ENCODE measurements around the gene PVALEF. TPM values are rescaled to one million over a fixed set of nuclear protein-coding genes. Genes with fewer than 3 reads are reported as not detected.
"Not testable (repeated sequence)": the region's sequence is repeated elsewhere in the genome, so short reads cannot be mapped to it uniquely, and the experiment has no call there.

Gene PVALEF
- total and polyA plus RNA-seq, 2 experiments from 2014 or later: not detected

- Histone ChIP-seq H3K9me3 (ENCODE audit: low read depth) (no peaks in the 10 kb centered on the region), H2AFZ (peak overlapping the region; percentile 97), H3K9me2 (ENCODE audit: insufficient read depth) (no peaks in the 10 kb centered on the region), H3K4me3 (peak overlapping the region; percentile 70), H4K20me1 (ENCODE audit: insufficient read depth) (no peaks in the 10 kb centered on the region), H3F3A (ENCODE audit: insufficient read depth) (no peaks in the 10 kb centered on the region), H3K4me2 (ENCODE audit: unreplicated experiment) (peak overlapping the region; percentile 95), H3K79me2 (ENCODE audit: insufficient read depth) (peaks cover 6% of the 10 kb centered on the region; the same call in 1 of the 2 replicates), H3K9ac (peak overlapping the region; percentile 71), H3K36me3 (ENCODE audit: low read depth) (no peaks in the 10 kb centered on the region), H3K27me3 (replicated peaks; ENCODE audit: insufficient read depth) (no peaks in the 10 kb centered on the region), H3K27ac (no peak overlapping the region), H3K4me1 (ENCODE audit: insufficient read depth) (no peaks in the 10 kb centered on the region)
- in situ Hi-C loops (cut with MboI): no loop called here
- TF ChIP-seq EZH2 (IDR thresholded peaks at IDR 0.05; ENCODE audit: insufficient read depth, poor library complexity, severe bottlenecking) (no peak), EZH2phosphoT487 (IDR thresholded peaks at IDR 0.05; ENCODE audit: insufficient read depth, low read depth) (no peak)
- no peak for DNase-seq
- 3 to 6% methylated on average over 11 of the region's 11 CpGs for WGBS, 2 experiments (ENCODE audit: low coverage in 1 of 2, low lambda C conversion rate in 2 of 2, missing lambda C conversion rate in 2 of 2)
Measured at GRCh38 chr17:81223762-81224130, 58.4 kb downstream of the PVALEF start.

DNA sequence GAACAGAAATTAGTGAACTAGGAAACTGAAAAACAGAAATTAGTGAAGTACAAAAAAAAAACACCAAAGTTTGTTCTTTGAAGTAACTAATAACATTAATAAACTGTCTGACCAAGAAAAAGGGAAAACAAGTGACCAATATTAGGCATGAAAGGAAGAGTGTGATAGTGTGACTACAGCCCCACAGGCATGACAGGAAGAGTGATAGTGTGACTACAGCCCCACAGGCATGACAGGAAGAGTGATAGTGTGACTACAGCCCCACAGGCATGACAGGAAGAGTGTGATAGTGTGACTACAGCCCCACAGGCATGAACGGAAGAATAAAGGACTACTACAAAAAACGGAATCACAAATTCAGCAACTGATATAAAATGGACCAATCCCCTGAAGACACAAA lies 62.3 kb downstream of the PVALEF start:
- H3K9me2 ChIP-seq (ENCODE audit: insufficient read depth); H4K20me1 ChIP-seq (ENCODE audit: insufficient read depth); H3K9me3 ChIP-seq (ENCODE audit: low read depth); H3K4me3 ChIP-seq; H3K4me1 ChIP-seq (ENCODE audit: insufficient read depth); H3K79me2 ChIP-seq (ENCODE audit: insufficient read depth); H3K27ac ChIP-seq; H3K9ac ChIP-seq; H3K4me2 ChIP-seq (ENCODE audit: unreplicated experiment); H3F3A ChIP-seq (ENCODE audit: insufficient read depth); H3K36me3 ChIP-seq (ENCODE audit: low read depth); DNase-seq; H2AFZ ChIP-seq; H3K27me3 ChIP-seq (replicated peaks; ENCODE audit: insufficient read depth); in situ Hi-C loops (cut with MboI): not testable (repeated sequence)
- 53% methylated on average over 2 of the region's 2 CpGs for WGBS, 2 experiments (ENCODE audit: low coverage in 1 of 2, low lambda C conversion rate in 2 of 2, missing lambda C conversion rate in 2 of 2)

GRCh38 chr17:81228420-81228819 lies 63.1 kb downstream of the PVALEF start:
- WGBS, 2 experiments (ENCODE audit: low coverage in 1 of 2, low lambda C conversion rate in 2 of 2, missing lambda C conversion rate in 2 of 2): 81 to 82% methylated on average over 9 of the region's 9 CpGs
- H3K9ac ChIP-seq: no peak overlapping the region
- no peak overlapping the region for H3K27ac ChIP-seq
- in situ Hi-C loops (cut with MboI): no loop called here
- H3F3A ChIP-seq (ENCODE audit: insufficient read depth): no peaks in the 10 kb centered on the region
- no peak overlapping the region for H2AFZ ChIP-seq
- H3K9me3 ChIP-seq (ENCODE audit: low read depth): no peaks in the 10 kb centered on the region
- no peaks in the 10 kb centered on the region for H3K4me1 ChIP-seq (ENCODE audit: insufficient read depth)
- no peaks in the 10 kb centered on the region for H4K20me1 ChIP-seq (ENCODE audit: insufficient read depth)
- no peak for DNase-seq
- no peaks in the 10 kb centered on the region for H3K9me2 ChIP-seq (ENCODE audit: insufficient read depth)
- H3K4me3 ChIP-seq: no peak overlapping the region
- no peak for TF ChIP-seq EZH2phosphoT487 (IDR thresholded peaks at IDR 0.05; ENCODE audit: insufficient read depth, low read depth)
- no peak for TF ChIP-seq EZH2 (IDR thresholded peaks at IDR 0.05; ENCODE audit: insufficient read depth, poor library complexity, severe bottlenecking)
- H3K27me3 ChIP-seq (replicated peaks; ENCODE audit: insufficient read depth): no peaks in the 10 kb centered on the region
- H3K79me2 ChIP-seq (ENCODE audit: insufficient read depth): no peaks in the 10 kb centered on the region
- H3K4me2 ChIP-seq (ENCODE audit: unreplicated experiment): no peak overlapping the region
- no peaks in the 10 kb centered on the region for H3K36me3 ChIP-seq (ENCODE audit: low read depth)

- no peaks in the 10 kb centered on the region for H3K4me1 ChIP-seq (ENCODE audit: insufficient read depth)
- H3K9ac ChIP-seq: no peak overlapping the region
- no peak for DNase-seq
- H3K79me2 ChIP-seq (ENCODE audit: insufficient read depth): no peaks in the 10 kb centered on the region
- no peak overlapping the region for H3K27ac ChIP-seq
- TF ChIP-seq EZH2 (IDR thresholded peaks at IDR 0.05; ENCODE audit: insufficient read depth, poor library complexity, severe bottlenecking) (no peak), EZH2phosphoT487 (IDR thresholded peaks at IDR 0.05; ENCODE audit: insufficient read depth, low read depth) (no peak)
- no peaks in the 10 kb centered on the region for H4K20me1 ChIP-seq (ENCODE audit: insufficient read depth)
- no peaks in the 10 kb centered on the region for H3K27me3 ChIP-seq (replicated peaks; ENCODE audit: insufficient read depth)
- no peaks in the 10 kb centered on the region for H3K9me2 ChIP-seq (ENCODE audit: insufficient read depth)
- no peaks in the 10 kb centered on the region for H3F3A ChIP-seq (ENCODE audit: insufficient read depth)
- H3K36me3 ChIP-seq (ENCODE audit: low read depth): no peaks in the 10 kb centered on the region
- no peak overlapping the region for H3K4me3 ChIP-seq
- 88 to 91% methylated on average over 27 to 32 of the region's 32 CpGs for WGBS, 2 experiments (ENCODE audit: low coverage in 1 of 2, low lambda C conversion rate in 2 of 2, missing lambda C conversion rate in 2 of 2)
- H2AFZ ChIP-seq: no peak overlapping the region
- H3K9me3 ChIP-seq (ENCODE audit: low read depth): no peaks in the 10 kb centered on the region
- in situ Hi-C loops (cut with MboI): no loop called here
- H3K4me2 ChIP-seq (ENCODE audit: unreplicated experiment): no peak overlapping the region
Measured at GRCh38 chr17:81228834-81229665, 63.7 kb downstream of the PVALEF start.

DNA sequence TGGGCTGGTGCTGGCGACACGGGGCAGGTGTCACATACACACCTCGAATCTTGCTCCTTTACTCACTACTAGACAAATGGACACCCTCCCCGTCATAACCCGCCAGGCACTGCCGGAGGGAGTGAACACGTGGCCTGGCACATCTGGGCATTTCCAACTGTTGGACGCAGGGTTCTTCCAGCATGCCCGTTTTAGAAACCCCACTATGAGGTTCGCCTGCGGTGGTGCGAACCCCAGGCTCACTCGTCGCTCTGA lies 64.3 kb downstream of the PVALEF start:
- no peak overlapping the region for H3K4me3 ChIP-seq
- 92 to 93% methylated on average over 14 of the region's 14 CpGs for WGBS, 2 experiments (ENCODE audit: low coverage in 1 of 2, low lambda C conversion rate in 2 of 2, missing lambda C conversion rate in 2 of 2)
- H3K36me3 ChIP-seq (ENCODE audit: low read depth): no peaks in the 10 kb centered on the region
- H3K9ac ChIP-seq: no peak overlapping the region
- TF ChIP-seq EZH2 (IDR thresholded peaks at IDR 0.05; ENCODE audit: insufficient read depth, poor library complexity, severe bottlenecking) (no peak), EZH2phosphoT487 (IDR thresholded peaks at IDR 0.05; ENCODE audit: insufficient read depth, low read depth) (no peak)
- H3K9me3 ChIP-seq (ENCODE audit: low read depth): no peaks in the 10 kb centered on the region
- H3F3A ChIP-seq (ENCODE audit: insufficient read depth): no peaks in the 10 kb centered on the region
- in situ Hi-C loops (cut with MboI): no loop called here
- no peak for DNase-seq
- H2AFZ ChIP-seq: no peak overlapping the region
- H3K4me2 ChIP-seq (ENCODE audit: unreplicated experiment): no peak overlapping the region
- H3K9me2 ChIP-seq (ENCODE audit: insufficient read depth): no peaks in the 10 kb centered on the region
- no peaks in the 10 kb centered on the region for H3K4me1 ChIP-seq (ENCODE audit: insufficient read depth)
- no peaks in the 10 kb centered on the region for H4K20me1 ChIP-seq (ENCODE audit: insufficient read depth)
- no peaks in the 10 kb centered on the region for H3K27me3 ChIP-seq (replicated peaks; ENCODE audit: insufficient read depth)
- H3K79me2 ChIP-seq (ENCODE audit: insufficient read depth): no peaks in the 10 kb centered on the region
- no peak overlapping the region for H3K27ac ChIP-seq

Data from GM23248 (cell line).